ENCODE data around the gene HEATR1.

DNA sequence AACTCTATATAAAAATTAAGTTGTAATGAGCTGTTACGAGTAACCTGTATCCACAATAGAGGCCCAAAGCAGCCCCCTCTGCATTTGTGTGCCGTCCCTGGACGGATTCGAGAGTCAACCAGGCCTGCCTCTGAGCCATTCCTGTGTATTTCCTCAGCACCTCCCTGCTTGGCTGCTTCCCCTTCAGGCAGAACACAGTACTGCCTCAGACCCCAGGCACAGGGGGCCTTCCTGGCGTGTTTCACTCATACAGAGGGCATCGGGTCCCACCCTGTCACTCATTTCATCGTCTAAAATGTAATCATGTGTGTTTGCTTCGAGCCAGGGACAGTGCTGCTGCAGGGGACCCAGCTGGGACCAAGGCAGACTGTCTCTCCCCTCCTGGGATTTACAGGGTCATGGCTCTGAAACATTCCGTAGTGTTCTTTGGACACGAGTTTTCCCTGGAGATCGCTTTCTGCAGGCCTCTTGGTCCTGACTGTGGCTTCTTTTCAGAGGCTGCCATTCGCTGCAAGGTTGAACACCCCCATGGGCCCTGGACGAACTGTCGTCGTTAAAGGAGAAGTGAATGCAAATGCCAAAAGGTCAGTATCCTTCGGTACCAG lies 61.1 kb downstream of the HEATR1 start:
- TF ChIP-seq CTCF (IDR thresholded peaks at IDR 0.05; ENCODE audit: low read depth, low read length, missing input control) (no peak), GABPA (IDR thresholded peaks at IDR 0.05 in 1 of 2, conservative IDR thresholded peaks at IDR 0.05 in 1 of 2) (no peak), RAD21 (IDR thresholded peaks at IDR 0.05) (no peak), YY1 (IDR thresholded peaks at IDR 0.05) (no peak), REST (IDR thresholded peaks at IDR 0.05) (no peak), TAF1 (conservative IDR thresholded peaks at IDR 0.05) (no peak)
- TF ChIP-seq, protein P1, sequence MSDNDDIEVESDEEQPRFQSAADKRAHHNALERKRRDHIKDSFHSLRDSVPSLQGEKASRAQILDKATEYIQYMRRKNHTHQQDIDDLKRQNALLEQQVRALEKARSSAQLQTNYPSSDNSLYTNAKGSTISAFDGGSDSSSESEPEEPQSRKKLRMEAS (IDR thresholded peaks at IDR 0.05) = no peak
- TF ChIP-seq, protein P2, sequence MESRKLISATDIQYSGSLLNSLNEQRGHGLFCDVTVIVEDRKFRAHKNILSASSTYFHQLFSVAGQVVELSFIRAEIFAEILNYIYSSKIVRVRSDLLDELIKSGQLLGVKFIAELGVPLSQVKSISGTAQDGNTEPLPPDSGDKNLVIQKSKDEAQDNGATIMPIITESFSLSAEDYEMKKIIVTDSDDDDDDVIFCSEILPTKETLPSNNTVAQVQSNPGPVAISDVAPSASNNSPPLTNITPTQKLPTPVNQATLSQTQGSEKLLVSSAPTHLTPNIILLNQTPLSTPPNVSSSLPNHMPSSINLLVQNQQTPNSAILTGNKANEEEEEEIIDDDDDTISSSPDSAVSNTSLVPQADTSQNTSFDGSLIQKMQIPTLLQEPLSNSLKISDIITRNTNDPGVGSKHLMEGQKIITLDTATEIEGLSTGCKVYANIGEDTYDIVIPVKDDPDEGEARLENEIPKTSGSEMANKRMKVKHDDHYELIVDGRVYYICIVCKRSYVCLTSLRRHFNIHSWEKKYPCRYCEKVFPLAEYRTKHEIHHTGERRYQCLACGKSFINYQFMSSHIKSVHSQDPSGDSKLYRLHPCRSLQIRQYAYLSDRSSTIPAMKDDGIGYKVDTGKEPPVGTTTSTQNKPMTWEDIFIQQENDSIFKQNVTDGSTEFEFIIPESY (IDR thresholded peaks at IDR 0.05) = no peak

All from liver (tissue), 3 donors.